T-cell (primary cell): ENCODE measurements around the gene RAPGEF1. TPM values are rescaled to one million over a fixed set of nuclear protein-coding genes. Genes with fewer than 3 reads are reported as not detected.

Source experiments
- ATAC-seq, 4 experiments: fragments of 200-7000 bp in 3 of 4; fragments of 150-1000 bp in 1 of 4; cut with Tn5 transposase; replicated peaks in 1 of 4; 1 replicate in 3 of 4; 2 replicates in 1 of 4; pipeline ENCODE4 v1.10.0; 2021; ENCODE audit warnings: moderate library complexity in 3 of 4, mild to moderate bottlenecking in 2 of 4, moderate number of reproducible peaks in 1 of 4
- CTCF ChIA-PET, 2 donors: fragments of 300-600 bp; sonication (Branson Sonifier 250); formaldehyde crosslinking; loops; one replicate each; lab custom pipeline; 2022; ENCODE audit warnings: antibody characterized with exemption in 2 of 2; lab: Charles Lee
- POLR2A ChIA-PET, 2 donors: fragments of 300-600 bp; sonication (Branson Sonifier 250); formaldehyde crosslinking; loops; one replicate each; lab custom pipeline; 2022; ENCODE audit warnings: antibody characterized with exemption in 2 of 2; lab: Charles Lee
- DNase-seq, 35 experiments: peaks; one replicate each; pipeline versions ENCODE4 v3.0.0 to v3.0.0-alpha.2; 2013 to 2023
- H3K27ac ChIP-seq: one replicate; pipeline ENCODE4 v1.5.1; 2013; ENCODE audit warnings: low read length
- H3K27me3 ChIP-seq, 2 experiments: replicated peaks in 1 of 2; 1 replicate in 1 of 2; 2 replicates in 1 of 2; pipeline versions ENCODE4 v1.6.1 to v1.7.0; 2013; ENCODE audit warnings: low read length in 1 of 2, mixed read lengths in 1 of 2; ENCODE audit not compliant: control insufficient read depth in 2 of 2, insufficient read depth in 2 of 2; ENCODE audit errors: extremely low read depth in 1 of 2
- H3K36me3 ChIP-seq, 2 donors: 1 replicate in 1 of 2; 2 replicates in 1 of 2; pipeline versions ENCODE4 v1.6.1 to v1.7.0; 2013; ENCODE audit warnings: low read length in 1 of 2; ENCODE audit not compliant: control insufficient read depth in 2 of 2, insufficient read depth in 1 of 2; ENCODE audit errors: extremely low read depth in 1 of 2
- H3K4me1 ChIP-seq, 2 experiments: 1 replicate in 1 of 2; 2 replicates in 1 of 2; pipeline versions ENCODE4 v1.6.1 to v1.7.0; 2013; ENCODE audit warnings: low read length in 2 of 2, mixed read lengths in 1 of 2; ENCODE audit not compliant: insufficient read depth in 2 of 2, control insufficient read depth in 1 of 2; ENCODE audit errors: extremely low read depth in 1 of 2
- H3K4me3 ChIP-seq, 2 donors: 1 replicate in 1 of 2; 2 replicates in 1 of 2; pipeline versions ENCODE4 v1.5.1 to v1.7.0; 2013; ENCODE audit warnings: mild to moderate bottlenecking in 2 of 2, low read length in 1 of 2, moderate library complexity in 1 of 2; ENCODE audit not compliant: control insufficient read depth in 1 of 2; ENCODE audit errors: extremely low read depth in 1 of 2
- H3K9me3 ChIP-seq: 2 replicates; pipeline ENCODE4 v1.7.0; 2013
- H3K27ac Mint-ChIP-seq, 2 donors: one replicate each; pipeline ENCODE4 v1.8.0; 2020 to 2021; ENCODE audit warnings: mild to moderate bottlenecking in 2 of 2, mixed read lengths in 2 of 2
- H3K27me3 Mint-ChIP-seq, 2 donors: one replicate each; pipeline ENCODE4 v1.8.0; 2021 to 2022; ENCODE audit warnings: mixed read lengths in 2 of 2
- H3K36me3 Mint-ChIP-seq: one replicate; pipeline ENCODE4 v1.8.0; 2021; ENCODE audit warnings: mixed read lengths
- H3K4me1 Mint-ChIP-seq, 3 donors: one replicate each; pipeline ENCODE4 v1.8.0; 2020 to 2022; ENCODE audit warnings: mixed read lengths in 3 of 3, mild to moderate bottlenecking in 1 of 3
- H3K4me3 Mint-ChIP-seq, 3 donors: one replicate each; pipeline ENCODE4 v1.8.0; 2020 to 2022; ENCODE audit warnings: mild to moderate bottlenecking in 3 of 3, mixed read lengths in 3 of 3, moderate library complexity in 3 of 3
- H3K9me3 Mint-ChIP-seq, 3 donors: one replicate each; pipeline ENCODE4 v1.8.0; 2020 to 2022; ENCODE audit warnings: mixed read lengths in 3 of 3
- WGBS: methylation state at CpG from one replicate; pipeline ENCODE4 v1.1.5; 2013; ENCODE audit warnings: missing lambda C conversion rate; ENCODE audit not compliant: insufficient coverage; 5-methylcytosine and 5-hydroxymethylcytosine counted together
- total RNA-seq, 35 experiments: library from RNA in 6 of 35; stranded (reverse) in 6 of 35; fragments of 120-200 nt in 1 of 35; gene quantifications; one replicate each; pipeline versions ENCODE4 v1.2.1 to v1.2.4 and lab custom pipeline; 2013 to 2026

Gene RAPGEF1
- total RNA-seq, 5 donors from 2014 or later (not counting 1 experiment from before 2014, with no cell fraction given), result 97.9 to 167 (median 139) TPM

- H3K36me3 Mint-ChIP-seq, result peaks cover 55% of the 10 kb centered on the region
- peak overlapping the region in 1 of 2 donors; percentile 25 for H3K27ac Mint-ChIP-seq
- H3K4me3 Mint-ChIP-seq, result no peak overlapping the region
- Histone ChIP-seq H3K27me3 (no peaks in the 10 kb centered on the region), H3K9me3 (no peaks in the 10 kb centered on the region), H3K4me3 (no peak overlapping the region), H3K36me3 (peaks cover 29 to 92% of the 10 kb centered on the region in 2 donors), H3K4me1 (peaks cover 0 to 5% of the 10 kb centered on the region in 2 experiments), H3K27ac (no peak overlapping the region)
- no peaks in the 10 kb centered on the region for H3K4me1 Mint-ChIP-seq
- WGBS, result 100% methylated on average over 1 of the region's 14 CpGs
- ChIA-PET CTCF (interaction anchor here (0.6 to 1.0 kb wide), 4 partner anchors 34 to 118 kb away, joined by 3 to 6 read pairs (median 4); no protein-coding TSS in a partner anchor), POLR2A (interaction anchor here in 1 of 2 donors (0.6 kb wide), 1 partner anchor 155 kb away, joined by 3 read pairs; no protein-coding TSS in a partner anchor)
- H3K9me3 Mint-ChIP-seq, result no peaks in the 10 kb centered on the region
- ATAC-seq (no peak), DNase-seq (no peak)
- H3K27me3 Mint-ChIP-seq, result no peaks in the 10 kb centered on the region
Observed at GRCh38 chr9:131601683-131602181, 138.1 kb downstream of the RAPGEF1 start.

GRCh38 chr9:131598121-131598520 is 141.8 kb downstream of the RAPGEF1 start:
- H3K9me3 Mint-ChIP-seq, result no peaks in the 10 kb centered on the region
- WGBS, result 90% methylated on average over 16 of the region's 17 CpGs
- H3K27ac Mint-ChIP-seq, result peak overlapping the region in 1 of 2 donors; percentile 48
- POLR2A ChIA-PET, result interaction anchor here in 1 of 2 donors (0.7 kb wide), 1 partner anchor 19 kb away, joined by 3 read pairs; no protein-coding TSS in a partner anchor
- peak in 3 of 35 experiments; percentile 20 to 47 (median 33) for DNase-seq
- Histone ChIP-seq H3K4me1 (peaks cover 0 to 1% of the 10 kb centered on the region in 2 experiments), H3K9me3 (no peaks in the 10 kb centered on the region), H3K27ac (no peak overlapping the region), H3K4me3 (no peak overlapping the region), H3K27me3 (no peaks in the 10 kb centered on the region), H3K36me3 (peaks cover 35 to 88% of the 10 kb centered on the region in 2 donors)
- CTCF ChIA-PET, result no interaction called here
- H3K4me1 Mint-ChIP-seq, result no peaks in the 10 kb centered on the region
- no peaks in the 10 kb centered on the region for H3K27me3 Mint-ChIP-seq
- no peak overlapping the region for H3K4me3 Mint-ChIP-seq
- no peak for ATAC-seq
- peaks cover 44% of the 10 kb centered on the region for H3K36me3 Mint-ChIP-seq

- POLR2A ChIA-PET, result interaction anchor here in 1 of 2 donors (0.7 kb wide), 1 partner anchor 19 kb away, joined by 3 read pairs; no protein-coding TSS in a partner anchor
Observed at GRCh38 chr9:131597246-131597645, 142.6 kb downstream of the RAPGEF1 start.

DNA sequence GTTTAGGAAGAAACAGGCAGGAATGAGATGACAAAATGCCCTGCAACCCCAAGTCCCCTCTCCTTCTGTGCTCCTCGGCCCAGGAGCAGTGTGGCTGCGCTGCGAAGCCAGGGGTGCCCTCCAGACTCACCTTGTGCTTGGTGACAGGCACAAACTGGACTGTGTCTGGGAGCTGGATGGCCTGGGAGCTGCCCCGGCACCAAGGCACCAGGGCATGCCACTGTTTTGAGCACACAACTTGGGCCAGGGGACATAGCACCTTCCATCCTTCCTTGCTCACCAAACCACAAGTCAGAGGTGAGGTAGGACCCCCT is 143.5 kb downstream of the RAPGEF1 start:
- Mint-ChIP-seq H3K4me1 (peaks cover 2 to 10% (median 8%) of the 10 kb centered on the region in 3 donors), H3K27ac (no peak overlapping the region), H3K9me3 (no peaks in the 10 kb centered on the region), H3K4me3 (no peak overlapping the region), H3K27me3 (no peaks in the 10 kb centered on the region), H3K36me3 (peaks cover 39% of the 10 kb centered on the region)
- CTCF ChIA-PET, result no interaction called here
- DNase-seq (no peak), ATAC-seq (no peak)
- WGBS, result 100% methylated on average over 4 of the region's 4 CpGs
- no peak overlapping the region for H3K27ac ChIP-seq
- no peak overlapping the region for H3K4me3 ChIP-seq
- H3K4me1 ChIP-seq, result peaks cover 0 to 7% of the 10 kb centered on the region in 2 experiments
- POLR2A ChIA-PET, result no interaction called here
- no peaks in the 10 kb centered on the region for H3K27me3 ChIP-seq
- no peaks in the 10 kb centered on the region for H3K9me3 ChIP-seq
- H3K36me3 ChIP-seq, result peaks cover 25 to 79% of the 10 kb centered on the region in 2 donors

More at GRCh38 chr9:131597246-131597645, 142.6 kb downstream of the RAPGEF1 start:
- CTCF ChIA-PET, result no interaction called here
- no peak overlapping the region for H3K4me3 ChIP-seq
- peaks cover 29 to 80% of the 10 kb centered on the region in 2 donors for H3K36me3 ChIP-seq
- no peaks in the 10 kb centered on the region for H3K4me1 ChIP-seq
- Mint-ChIP-seq H3K4me1 (peaks cover 0 to 2% (median 1%) of the 10 kb centered on the region in 3 donors), H3K27ac (no peak overlapping the region), H3K27me3 (no peaks in the 10 kb centered on the region), H3K36me3 (peaks cover 40% of the 10 kb centered on the region), H3K4me3 (no peak overlapping the region), H3K9me3 (no peaks in the 10 kb centered on the region)
- 98% methylated on average over 7 of the region's 7 CpGs for whole genome bisulfite sequencing
- no peak overlapping the region for H3K27ac ChIP-seq
- H3K27me3 ChIP-seq, result no peaks in the 10 kb centered on the region
- H3K9me3 ChIP-seq, result no peaks in the 10 kb centered on the region
- no peak for ATAC-seq
- DNase-seq, result no peak

DNA sequence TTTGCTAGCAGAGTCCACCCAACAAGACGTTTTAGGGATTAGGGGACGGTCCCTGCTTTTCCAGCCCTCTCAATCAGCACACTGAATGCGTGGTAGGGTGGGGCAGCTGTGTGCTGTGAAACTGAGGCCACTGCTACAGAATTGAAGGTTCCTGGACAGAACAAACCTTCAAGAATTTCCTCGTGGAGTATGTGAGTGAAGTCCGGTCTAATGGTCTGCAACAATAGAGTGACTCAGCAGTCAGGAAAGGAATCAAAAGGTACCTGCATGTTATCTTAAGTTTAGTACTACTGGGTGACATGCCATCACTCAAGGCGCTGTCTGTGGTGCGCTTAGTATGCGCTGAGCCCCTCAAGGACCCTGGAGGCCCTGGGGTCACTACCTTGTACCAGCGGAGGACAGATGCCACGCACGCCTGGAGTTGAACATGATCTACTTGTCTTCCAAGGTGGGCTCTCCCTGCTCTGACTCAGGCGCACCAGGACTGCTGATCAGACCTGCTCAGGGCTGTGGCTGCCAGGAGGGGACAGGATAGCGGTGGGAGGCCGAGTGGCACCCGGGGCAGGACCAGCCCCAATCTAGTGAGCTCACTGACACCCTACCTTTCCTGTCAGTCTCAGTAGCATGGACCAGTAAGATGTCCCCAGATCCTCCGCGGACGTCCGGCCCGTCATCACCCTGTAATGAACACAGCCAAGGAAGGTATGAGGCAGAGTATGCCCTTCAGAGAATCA is 144.0 kb downstream of the RAPGEF1 start:
- H3K27ac Mint-ChIP-seq, result peak overlapping the region in 1 of 2 donors; percentile 16
- ChIA-PET CTCF (no interaction called here), POLR2A (no interaction called here)
- Histone ChIP-seq H3K4me1 (peaks cover under 1 to 12% of the 10 kb centered on the region in 2 experiments), H3K36me3 (peaks cover 25 to 77% of the 10 kb centered on the region in 2 donors), H3K27ac (no peak overlapping the region), H3K4me3 (no peak overlapping the region), H3K27me3 (no peaks in the 10 kb centered on the region), H3K9me3 (no peaks in the 10 kb centered on the region)
- H3K4me1 Mint-ChIP-seq, result peaks cover 7 to 15% (median 13%) of the 10 kb centered on the region in 3 donors
- no peaks in the 10 kb centered on the region for H3K27me3 Mint-ChIP-seq
- ATAC-seq, result no peak
- H3K36me3 Mint-ChIP-seq, result peaks cover 35% of the 10 kb centered on the region
- 90% methylated on average over 12 of the region's 20 CpGs for WGBS
- no peak overlapping the region for H3K4me3 Mint-ChIP-seq
- H3K9me3 Mint-ChIP-seq, result no peaks in the 10 kb centered on the region
- no peak for DNase-seq

- Mint-ChIP-seq H3K27ac (no peak overlapping the region), H3K4me3 (no peak overlapping the region), H3K9me3 (no peaks in the 10 kb centered on the region), H3K27me3 (no peaks in the 10 kb centered on the region), H3K4me1 (peaks cover 15 to 23% (median 21%) of the 10 kb centered on the region in 3 donors), H3K36me3 (peaks cover 32% of the 10 kb centered on the region)
- no peak overlapping the region for H3K4me3 ChIP-seq
- H3K27me3 ChIP-seq, result no peaks in the 10 kb centered on the region
- peaks cover 25 to 72% of the 10 kb centered on the region in 2 donors for H3K36me3 ChIP-seq
- ATAC-seq, result no peak
- CTCF ChIA-PET, result no interaction called here
- 94% methylated on average over 6 of the region's 20 CpGs for WGBS
- no peak overlapping the region for H3K27ac ChIP-seq
- POLR2A ChIA-PET, result interaction anchor here in 1 of 2 donors (0.9 kb wide), 1 partner anchor 16 kb away, joined by 3 read pairs; no protein-coding TSS in a partner anchor
- H3K9me3 ChIP-seq, result no peaks in the 10 kb centered on the region
- peaks cover 8 to 20% of the 10 kb centered on the region in 2 experiments for H3K4me1 ChIP-seq
- DNase-seq, result no peak
Observed at GRCh38 chr9:131594906-131595665, 144.8 kb downstream of the RAPGEF1 start.
